Psoas muscle (tissue), 8 donors: Measurements from ENCODE around the gene SPON1. TPM values are rescaled to one million over a fixed set of nuclear protein-coding genes. Genes with fewer than 3 reads are reported as not detected.

ENCODE experiments used
- ATAC-seq, 4 donors: fragments of 200-7000 bp; cut with Tn5 transposase; one replicate each; pipeline ENCODE4 v1.9.1; 2020; ENCODE audit warnings: moderate library complexity in 3 of 4, mild to moderate bottlenecking in 2 of 4
- DNase-seq, 2 donors: peaks; one replicate each; pipeline ENCODE4 v3.0.0-alpha.2; 2020
- H3K27ac ChIP-seq: fragments of 200-600 bp; one replicate; pipeline ENCODE4 v1.8.0; 2022
- H3K27me3 ChIP-seq, 3 donors: fragments of 200-600 bp in 1 of 3; one replicate each; pipeline versions ENCODE4 v1.6.1 to v1.8.0; 2013 to 2022; ENCODE audit warnings: low read length in 2 of 3, mild to moderate bottlenecking in 2 of 3, moderate library complexity in 1 of 3; ENCODE audit not compliant: insufficient read depth in 3 of 3
- H3K36me3 ChIP-seq, 2 donors: fragments of 200-600 bp in 1 of 2; one replicate each; pipeline versions ENCODE4 v1.6.1 to v1.8.0; 2013 to 2022; ENCODE audit warnings: low read depth in 1 of 2, mild to moderate bottlenecking in 1 of 2, moderate library complexity in 1 of 2; ENCODE audit not compliant: insufficient read depth in 1 of 2
- H3K4me1 ChIP-seq: fragments of 200-600 bp; one replicate; pipeline ENCODE4 v1.8.0; 2022
- H3K4me3 ChIP-seq: fragments of 200-600 bp; one replicate; pipeline ENCODE4 v1.8.0; 2022; ENCODE audit warnings: mild to moderate bottlenecking
- H3K9me3 ChIP-seq: fragments of 200-600 bp; one replicate; pipeline ENCODE4 v1.8.0; 2022
- WGBS, 3 donors: extraction: QIAGEN DNeasy Blood & Tissue Kit; methylation state at CpG; one replicate each; pipeline versions ENCODE4 v1.1.6 to v1.1.7; 2013; 5-methylcytosine and 5-hydroxymethylcytosine counted together
- intact Hi-C, 2 donors: fragments of 100-400 bp; cut with DNase I; formaldehyde crosslinking; loops; one replicate each; pipeline versions ENCODE4 v1.11.0 to v1.14.2; 2022
- polyA plus RNA-seq, 3 donors: library from polyadenylated mRNA; stranded (reverse); fragments of 200-250 nt; gene quantifications; one replicate each; pipeline ENCODE4 v1.2.3, GENCODE V29; 2013
- total RNA-seq, 4 donors: library from RNA; stranded (reverse); fragmentation: NEBNext Ultra II Directional in 2 of 4; extraction: Animal tissue kit (Norgen Biotek cat#: 25700) in 2 of 4; gene quantifications; one replicate each; pipeline versions ENCODE4 v1.2.1 to v1.2.4, GENCODE V29; 2021 to 2023
- TF ChIP-seq, protein P1 (sequence below): fragments of 200-600 bp; IDR thresholded peaks from one replicate; pipeline ENCODE4 v1.8.0; 2022; ENCODE audit warnings: antibody characterized with exemption
- donor health status: healthy with polysubstance abuse.
- donor health status: DM: no; HTN: no; CAD: no; lungs with moderate emphysema.
- donor health status: Bipolar disorder and iron deficiency.
- donor health status: healthy.
- donor health status: DM: yes; HTN: yes; CAD: no.
- donor health status: DM: no; HTN: no; CAD: no.
- donor health status: DM: no; HTN: no; CAD: no.
- donor health status: DM: yes; HTN: yes; CAD: no.

SPON1 gene
- total and polyA plus RNA-seq, 7 donors, result 0.24 to 1.6 (median 1.2) TPM

DNA sequence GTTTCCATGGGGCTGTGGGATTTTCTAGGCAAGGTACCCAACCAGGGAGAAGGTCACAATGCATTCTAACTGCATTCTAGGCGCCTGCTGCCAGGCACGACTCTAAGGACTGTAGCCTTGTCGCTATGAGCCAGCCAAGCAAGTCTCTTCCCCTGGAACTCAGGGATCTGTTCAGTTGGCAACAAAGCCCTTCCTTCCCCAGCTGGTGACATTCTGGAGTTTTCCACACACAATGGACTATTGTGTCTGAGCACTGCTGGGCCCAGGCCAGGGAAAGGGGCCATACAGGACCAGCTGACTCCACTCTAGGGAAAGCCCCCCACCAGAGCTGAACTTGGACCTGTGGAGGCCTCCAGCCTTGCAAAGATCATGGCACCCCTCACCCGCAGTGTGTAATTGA, 279.7 kb downstream of the SPON1 start:
- WGBS, 3 donors, result 27 to 44% (median 35%) methylated on average over 4 of the region's 4 CpGs
- no peaks in the 10 kb centered on the region for H3K9me3 ChIP-seq
- no peak for ATAC-seq
- H3K4me3 ChIP-seq, result no peak overlapping the region
- no peaks in the 10 kb centered on the region for H3K4me1 ChIP-seq
- no peak for DNase-seq
- no peaks in the 10 kb centered on the region for H3K27me3 ChIP-seq
- TF ChIP-seq, protein P1, sequence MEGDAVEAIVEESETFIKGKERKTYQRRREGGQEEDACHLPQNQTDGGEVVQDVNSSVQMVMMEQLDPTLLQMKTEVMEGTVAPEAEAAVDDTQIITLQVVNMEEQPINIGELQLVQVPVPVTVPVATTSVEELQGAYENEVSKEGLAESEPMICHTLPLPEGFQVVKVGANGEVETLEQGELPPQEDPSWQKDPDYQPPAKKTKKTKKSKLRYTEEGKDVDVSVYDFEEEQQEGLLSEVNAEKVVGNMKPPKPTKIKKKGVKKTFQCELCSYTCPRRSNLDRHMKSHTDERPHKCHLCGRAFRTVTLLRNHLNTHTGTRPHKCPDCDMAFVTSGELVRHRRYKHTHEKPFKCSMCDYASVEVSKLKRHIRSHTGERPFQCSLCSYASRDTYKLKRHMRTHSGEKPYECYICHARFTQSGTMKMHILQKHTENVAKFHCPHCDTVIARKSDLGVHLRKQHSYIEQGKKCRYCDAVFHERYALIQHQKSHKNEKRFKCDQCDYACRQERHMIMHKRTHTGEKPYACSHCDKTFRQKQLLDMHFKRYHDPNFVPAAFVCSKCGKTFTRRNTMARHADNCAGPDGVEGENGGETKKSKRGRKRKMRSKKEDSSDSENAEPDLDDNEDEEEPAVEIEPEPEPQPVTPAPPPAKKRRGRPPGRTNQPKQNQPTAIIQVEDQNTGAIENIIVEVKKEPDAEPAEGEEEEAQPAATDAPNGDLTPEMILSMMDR, result no peak
- H3K27ac ChIP-seq, result no peak overlapping the region
- no peaks in the 10 kb centered on the region for H3K36me3 ChIP-seq
- intact Hi-C loops, result no loop called here

GRCh38 chr11:14242733-14243132, 280.2 kb downstream of the SPON1 start:
- no peak for ATAC-seq
- Histone ChIP-seq H3K4me3 (no peak overlapping the region), H3K27ac (no peak overlapping the region), H3K27me3 (no peaks in the 10 kb centered on the region), H3K4me1 (no peaks in the 10 kb centered on the region), H3K36me3 (no peaks in the 10 kb centered on the region), H3K9me3 (no peaks in the 10 kb centered on the region)
- TF ChIP-seq, protein P1, result no peak
- 49 to 80% (median 72%) methylated on average over 4 of the region's 4 CpGs for WGBS, 3 donors
- intact Hi-C loops, result no loop called here
- no peak for DNase-seq

DNA sequence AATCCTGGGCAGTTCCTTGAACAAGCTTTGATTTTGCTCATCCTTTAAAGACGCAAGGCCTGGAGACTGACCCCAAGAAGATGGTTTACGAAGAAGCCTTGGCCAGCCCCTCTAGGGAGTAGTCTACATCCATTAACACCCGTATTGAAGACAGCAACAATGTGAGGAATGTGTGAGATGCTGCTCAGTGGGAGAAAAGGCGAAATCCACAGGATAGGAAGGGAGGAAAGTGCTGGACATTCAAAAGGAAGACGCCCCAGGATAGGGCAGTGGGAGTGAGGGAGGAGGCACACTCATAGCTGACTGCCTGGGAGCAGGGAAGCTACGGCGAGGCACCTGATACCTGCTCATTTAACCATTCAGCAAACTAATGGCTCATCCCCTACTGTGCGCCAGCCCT, 282.4 kb downstream of the SPON1 start:
- H3K4me1 ChIP-seq, result no peaks in the 10 kb centered on the region
- intact Hi-C loops, result loop anchor here in 1 of 2 donors (5.0 kb wide), 1 partner anchor 473 kb away; no protein-coding TSS in a partner anchor
- no peak for DNase-seq
- no peak overlapping the region for H3K27ac ChIP-seq
- 89 to 92% (median 90%) methylated on average over 8 of the region's 8 CpGs for WGBS, 3 donors
- H3K9me3 ChIP-seq, result no peaks in the 10 kb centered on the region
- no peaks in the 10 kb centered on the region for H3K27me3 ChIP-seq
- H3K4me3 ChIP-seq, result no peak overlapping the region
- no peak for ATAC-seq
- TF ChIP-seq, protein P1, result no peak
- H3K36me3 ChIP-seq, result no peaks in the 10 kb centered on the region

GRCh38 chr11:14245444-14245843, 282.9 kb downstream of the SPON1 start:
- 82 to 100% (median 82%) methylated on average over 2 of the region's 2 CpGs for WGBS, 3 donors
- H3K27ac ChIP-seq, result no peak overlapping the region
- no peaks in the 10 kb centered on the region for H3K36me3 ChIP-seq
- no peaks in the 10 kb centered on the region for H3K27me3 ChIP-seq
- intact Hi-C loops, result loop anchor here in 1 of 2 donors (5.0 kb wide), 1 partner anchor 473 kb away; no protein-coding TSS in a partner anchor
- TF ChIP-seq, protein P1, result no peak
- ATAC-seq (no peak), DNase-seq (no peak)
- no peaks in the 10 kb centered on the region for H3K9me3 ChIP-seq
- H3K4me1 ChIP-seq, result no peaks in the 10 kb centered on the region
- no peak overlapping the region for H3K4me3 ChIP-seq

DNA sequence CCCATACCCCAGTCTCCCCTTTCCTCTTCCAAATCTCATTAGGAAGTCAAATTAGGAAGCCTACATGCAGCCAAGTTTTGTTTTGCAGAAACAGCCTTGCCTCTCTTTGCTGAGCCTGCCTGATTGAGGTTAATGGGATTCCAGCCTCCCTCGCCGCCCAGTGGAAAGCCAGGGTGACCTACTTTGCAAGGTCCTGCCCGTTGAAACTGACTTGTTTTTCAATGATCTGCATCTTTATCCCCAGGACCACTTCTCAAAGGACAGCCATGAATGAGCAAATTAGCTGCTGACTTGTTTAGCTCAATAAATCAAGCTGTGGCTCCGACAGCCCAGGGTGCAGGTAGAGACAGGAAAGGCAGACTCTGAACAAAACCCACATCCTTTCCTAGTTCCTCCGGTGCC, 286.1 kb downstream of the SPON1 start:
- H3K4me1 ChIP-seq, result no peaks in the 10 kb centered on the region
- DNase-seq (no peak), ATAC-seq (no peak)
- TF ChIP-seq, protein P1, result no peak
- H3K27me3 ChIP-seq, result peaks cover 0 to 10% (median 0%) of the 10 kb centered on the region in 3 donors
- intact Hi-C loops, result loop anchor here (2.0 to 5.0 kb wide), 2 partner anchors 292 to 476 kb away; no protein-coding TSS in a partner anchor
- H3K9me3 ChIP-seq, result no peaks in the 10 kb centered on the region
- no peak overlapping the region for H3K27ac ChIP-seq
- no peaks in the 10 kb centered on the region for H3K36me3 ChIP-seq
- H3K4me3 ChIP-seq, result no peak overlapping the region
- 54 to 70% (median 63%) methylated on average over 5 of the region's 5 CpGs for WGBS, 3 donors
